GM12801 (cell line): Measurements from ENCODE around the gene RGL1.

Source experiments
- TF ChIP-seq, protein P1 (sequence below): IDR thresholded peaks from one replicate; pipeline ENCODE4 v1.5.1; 2011; ENCODE audit warnings: control low read depth; ENCODE audit not compliant: insufficient read length; ENCODE audit errors: extremely low read depth

RGL1 gene

DNA sequence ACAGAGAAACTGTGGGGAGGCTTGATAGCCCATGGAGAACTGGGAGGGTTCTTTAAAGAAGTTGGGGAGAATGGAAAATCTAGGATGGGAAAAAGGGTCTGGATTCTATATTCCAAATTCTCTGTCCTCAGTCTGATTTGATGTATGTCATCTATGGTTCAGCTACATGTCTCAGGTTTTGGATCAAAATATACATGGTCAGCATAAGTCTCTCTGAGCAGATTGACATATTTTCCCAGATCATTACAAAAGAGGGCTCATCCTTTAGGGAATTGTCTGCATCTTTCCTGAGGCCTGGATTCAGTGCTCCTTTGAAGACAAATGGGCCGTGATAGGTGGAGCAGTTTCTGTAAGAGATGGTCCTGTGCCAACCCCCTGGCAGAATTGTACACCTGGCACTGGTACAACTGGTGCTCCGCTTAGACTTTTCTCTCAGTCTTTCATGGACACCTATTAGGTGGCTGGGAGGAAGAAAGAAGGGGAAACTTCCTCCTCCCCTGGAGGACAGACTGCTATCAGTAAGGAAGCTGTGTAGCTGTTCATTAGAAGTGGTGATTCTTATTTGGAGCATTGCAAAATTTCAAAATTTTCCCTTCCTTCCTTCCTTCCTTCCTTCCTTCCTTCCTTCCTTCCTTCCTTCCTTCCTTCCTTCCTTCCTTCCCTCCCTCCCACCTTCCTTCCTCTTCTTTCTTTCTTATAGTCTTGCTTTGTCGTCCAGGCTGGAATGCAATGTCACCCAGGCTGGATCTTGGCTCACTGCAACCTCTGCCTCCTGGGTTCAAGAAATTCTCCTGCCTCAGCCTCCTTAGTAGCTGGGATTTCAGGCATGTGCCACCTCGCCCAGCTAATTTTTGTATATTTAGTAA, 26.1 kb upstream of the RGL1 start:
- TF ChIP-seq, protein P1, sequence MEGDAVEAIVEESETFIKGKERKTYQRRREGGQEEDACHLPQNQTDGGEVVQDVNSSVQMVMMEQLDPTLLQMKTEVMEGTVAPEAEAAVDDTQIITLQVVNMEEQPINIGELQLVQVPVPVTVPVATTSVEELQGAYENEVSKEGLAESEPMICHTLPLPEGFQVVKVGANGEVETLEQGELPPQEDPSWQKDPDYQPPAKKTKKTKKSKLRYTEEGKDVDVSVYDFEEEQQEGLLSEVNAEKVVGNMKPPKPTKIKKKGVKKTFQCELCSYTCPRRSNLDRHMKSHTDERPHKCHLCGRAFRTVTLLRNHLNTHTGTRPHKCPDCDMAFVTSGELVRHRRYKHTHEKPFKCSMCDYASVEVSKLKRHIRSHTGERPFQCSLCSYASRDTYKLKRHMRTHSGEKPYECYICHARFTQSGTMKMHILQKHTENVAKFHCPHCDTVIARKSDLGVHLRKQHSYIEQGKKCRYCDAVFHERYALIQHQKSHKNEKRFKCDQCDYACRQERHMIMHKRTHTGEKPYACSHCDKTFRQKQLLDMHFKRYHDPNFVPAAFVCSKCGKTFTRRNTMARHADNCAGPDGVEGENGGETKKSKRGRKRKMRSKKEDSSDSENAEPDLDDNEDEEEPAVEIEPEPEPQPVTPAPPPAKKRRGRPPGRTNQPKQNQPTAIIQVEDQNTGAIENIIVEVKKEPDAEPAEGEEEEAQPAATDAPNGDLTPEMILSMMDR = no peak

DNA sequence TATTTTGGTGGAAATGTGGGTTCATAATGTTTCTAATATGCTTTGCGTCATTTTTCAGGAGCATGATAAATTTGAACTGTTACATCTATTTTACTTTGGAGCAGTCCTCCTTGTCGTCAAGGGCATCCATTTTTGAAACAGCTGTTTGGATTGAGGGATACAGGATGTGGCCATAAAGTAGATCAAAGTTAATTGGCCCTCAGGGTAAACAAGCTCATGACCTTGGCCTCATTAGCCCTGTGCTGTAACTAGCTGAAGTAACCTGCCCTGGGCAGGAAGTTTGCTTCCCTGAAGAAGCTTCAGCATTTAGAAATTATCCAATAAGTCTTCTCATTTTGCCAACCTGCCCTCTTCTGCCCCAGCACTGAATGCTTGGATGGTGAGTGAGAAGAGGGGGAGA, 24.8 kb upstream of the RGL1 start:
- TF ChIP-seq, protein P1 = no peak

DNA sequence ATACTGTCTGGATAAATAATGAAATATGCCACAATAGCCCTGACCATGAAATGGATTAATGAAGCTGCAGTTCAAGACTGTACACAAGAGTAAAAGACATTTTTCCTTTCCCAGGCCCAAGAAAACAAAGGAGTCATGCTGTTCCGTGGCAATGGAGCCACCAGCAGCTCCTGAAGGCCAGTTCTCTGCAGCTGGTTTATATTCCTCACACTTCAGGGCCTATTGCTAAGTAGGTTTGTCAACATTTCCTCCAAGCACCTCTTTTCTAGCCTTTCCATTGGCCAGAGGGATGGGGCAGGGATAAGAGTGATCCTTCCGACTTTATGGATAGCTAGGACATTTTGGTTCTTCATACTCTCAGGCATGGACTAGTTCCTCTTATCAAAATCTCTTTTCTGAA, 24.2 kb upstream of the RGL1 start:
- TF ChIP-seq, protein P1 = no peak

DNA sequence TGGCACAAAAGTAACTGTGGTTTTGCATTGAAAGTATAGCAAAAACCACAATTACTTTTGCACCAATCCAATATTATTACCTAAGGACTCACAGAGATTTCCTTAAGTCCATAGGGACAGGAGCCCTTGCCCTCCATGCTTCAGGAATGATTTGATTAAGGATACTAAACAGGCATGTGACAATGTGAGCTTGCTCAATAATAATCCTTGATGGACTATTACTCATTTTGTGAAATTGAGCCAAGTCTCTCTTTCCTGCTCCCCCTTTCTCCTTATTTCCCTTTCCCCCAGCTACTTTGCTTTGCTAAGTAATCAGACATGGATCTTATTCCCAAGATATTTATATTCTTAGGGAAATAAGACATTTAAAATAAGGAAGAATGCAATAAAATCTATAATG, 21.6 kb upstream of the RGL1 start:
- TF ChIP-seq, protein P1 = no peak

DNA sequence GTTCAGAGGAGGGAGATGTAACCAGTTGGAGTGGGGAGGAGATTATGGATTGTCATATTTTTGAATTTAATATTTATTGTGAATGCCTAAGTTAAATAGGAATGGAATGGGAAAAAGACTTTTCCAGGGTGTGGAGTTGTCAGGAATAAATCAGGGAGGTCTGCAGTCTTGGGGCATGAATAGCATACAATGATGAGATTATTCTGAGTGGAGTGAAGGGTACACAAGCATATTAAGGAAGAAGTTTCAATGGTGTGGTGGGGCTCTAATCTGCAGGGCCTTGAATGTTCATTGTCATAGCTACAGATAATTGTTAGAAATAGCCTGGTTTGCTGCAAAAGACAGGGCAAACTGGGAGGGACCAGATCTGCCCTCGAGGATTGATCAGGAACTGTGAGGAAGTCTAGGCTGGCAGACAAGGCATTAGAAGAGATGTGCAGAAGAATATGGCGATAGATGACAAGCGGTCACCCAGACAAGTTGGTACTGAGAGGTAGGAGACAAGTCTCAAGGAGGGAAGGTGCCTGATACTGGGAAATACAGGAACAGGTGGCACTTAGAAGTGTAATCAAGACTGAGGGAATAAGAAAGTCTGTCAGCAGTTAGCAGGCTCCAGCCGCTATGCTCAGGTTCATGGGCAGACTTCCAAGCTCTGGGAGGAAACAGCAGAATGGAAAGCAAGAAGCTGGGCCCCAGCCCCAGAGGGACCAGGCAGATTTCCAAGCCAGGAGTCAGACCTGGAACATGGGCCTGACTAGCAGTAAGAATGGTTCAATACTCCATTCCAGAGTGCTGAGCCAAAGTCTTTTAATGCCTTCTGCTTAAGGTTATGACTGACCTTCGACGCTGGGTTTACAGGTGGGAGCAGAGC, 20.9 kb upstream of the RGL1 start:
- TF ChIP-seq, protein P1 = no peak

DNA sequence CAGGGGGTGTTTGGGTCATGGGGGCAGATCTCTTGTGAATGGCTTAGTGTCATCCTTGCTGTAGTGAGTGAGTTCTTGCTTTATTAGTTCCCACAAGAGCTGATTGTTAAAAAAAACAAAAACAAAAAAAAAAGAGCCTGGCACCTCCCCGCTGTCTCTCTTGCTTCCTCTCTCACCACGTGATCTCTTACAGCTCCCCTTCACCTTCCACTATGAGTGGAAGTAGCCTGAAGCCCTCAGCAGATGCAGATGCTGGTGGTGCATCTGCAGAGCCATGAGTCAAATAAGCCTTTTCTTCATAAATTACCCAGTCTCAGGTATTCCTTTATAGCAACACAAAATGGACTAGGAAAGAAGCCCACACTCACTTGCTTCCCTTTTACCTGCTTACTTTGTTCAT, 17.2 kb upstream of the RGL1 start:
- TF ChIP-seq, protein P1 = no peak

DNA sequence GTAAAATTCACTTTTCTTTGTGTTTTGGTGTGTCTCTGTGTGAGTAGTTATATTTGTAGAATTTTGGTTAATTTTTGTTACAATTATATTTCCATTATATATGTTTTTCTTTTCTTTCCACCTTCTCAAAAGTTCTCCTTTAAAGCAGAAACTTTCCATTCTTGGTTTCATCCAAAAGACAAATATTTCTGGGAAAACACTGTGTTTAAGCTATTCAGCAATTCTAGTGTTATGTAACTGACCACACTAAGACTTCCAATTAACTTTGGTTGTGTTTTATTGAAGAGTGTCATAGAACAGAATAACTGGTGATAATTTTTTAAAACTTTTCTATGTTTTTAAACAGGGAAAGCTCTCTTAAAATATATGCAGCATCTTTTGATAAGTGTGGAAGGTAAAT, 13.6 kb upstream of the RGL1 start:
- TF ChIP-seq, protein P1 = no peak
